Measurements from ENCODE around the gene HELZ. TPM values are rescaled to one million over a fixed set of nuclear protein-coding genes. Genes with fewer than 3 reads are reported as not detected.

The HELZ gene
- polyA plus RNA-seq, 1 of the 3 experiments (the other 2 are of a cell fraction): 4.3 TPM

- Histone ChIP-seq H3K9me2 (no peaks in the 10 kb centered on the region), H3F3A (replicated peaks; ENCODE audit: insufficient read depth) (peaks cover 14% of the 10 kb centered on the region), H2AFZ (ENCODE audit: low read depth) (no peak overlapping the region), H4K20me1 (ENCODE audit: insufficient read depth) (no peaks in the 10 kb centered on the region), H3K4me3 (ENCODE audit: low read depth in 2 of 2, low read length in 1 of 2) (no peak overlapping the region), H3K4me2 (no peak overlapping the region), H3K9ac (no peak overlapping the region), H3K9me3 (no peaks in the 10 kb centered on the region), H3K27me3 (ENCODE audit: insufficient read depth) (no peaks in the 10 kb centered on the region), H3K36me3 (replicated peaks in 1 of 2; ENCODE audit: control insufficient read depth in 1 of 2, insufficient read depth in 2 of 2, low read length in 1 of 2) (peaks cover under 1 to 36% of the 10 kb centered on the region in 2 experiments), H3K4me1 (ENCODE audit: control insufficient read depth in 1 of 2, insufficient read depth in 2 of 2, low read depth in 1 of 2, low read length in 1 of 2) (peaks cover 0 to 2% of the 10 kb centered on the region in 2 experiments; a peak in 2 of 4 replicates), H3K79me2 (ENCODE audit: insufficient read depth) (peaks cover 79% of the 10 kb centered on the region), H3K27ac (ENCODE audit: low read depth in 2 of 2, low read length in 1 of 2) (peak overlapping the region in 1 of 2 experiments; percentile 17; a peak in 1 of 4 replicates)
- ChIA-PET CTCF (interaction anchor here (0.7 to 1.3 kb wide), 2 partner anchors 8 to 215 kb away, joined by 3 to 4 read pairs; no protein-coding TSS in a partner anchor), POLR2A (no interaction called here)
- DNase-seq: no peak
- TF ChIP-seq, protein P1, sequence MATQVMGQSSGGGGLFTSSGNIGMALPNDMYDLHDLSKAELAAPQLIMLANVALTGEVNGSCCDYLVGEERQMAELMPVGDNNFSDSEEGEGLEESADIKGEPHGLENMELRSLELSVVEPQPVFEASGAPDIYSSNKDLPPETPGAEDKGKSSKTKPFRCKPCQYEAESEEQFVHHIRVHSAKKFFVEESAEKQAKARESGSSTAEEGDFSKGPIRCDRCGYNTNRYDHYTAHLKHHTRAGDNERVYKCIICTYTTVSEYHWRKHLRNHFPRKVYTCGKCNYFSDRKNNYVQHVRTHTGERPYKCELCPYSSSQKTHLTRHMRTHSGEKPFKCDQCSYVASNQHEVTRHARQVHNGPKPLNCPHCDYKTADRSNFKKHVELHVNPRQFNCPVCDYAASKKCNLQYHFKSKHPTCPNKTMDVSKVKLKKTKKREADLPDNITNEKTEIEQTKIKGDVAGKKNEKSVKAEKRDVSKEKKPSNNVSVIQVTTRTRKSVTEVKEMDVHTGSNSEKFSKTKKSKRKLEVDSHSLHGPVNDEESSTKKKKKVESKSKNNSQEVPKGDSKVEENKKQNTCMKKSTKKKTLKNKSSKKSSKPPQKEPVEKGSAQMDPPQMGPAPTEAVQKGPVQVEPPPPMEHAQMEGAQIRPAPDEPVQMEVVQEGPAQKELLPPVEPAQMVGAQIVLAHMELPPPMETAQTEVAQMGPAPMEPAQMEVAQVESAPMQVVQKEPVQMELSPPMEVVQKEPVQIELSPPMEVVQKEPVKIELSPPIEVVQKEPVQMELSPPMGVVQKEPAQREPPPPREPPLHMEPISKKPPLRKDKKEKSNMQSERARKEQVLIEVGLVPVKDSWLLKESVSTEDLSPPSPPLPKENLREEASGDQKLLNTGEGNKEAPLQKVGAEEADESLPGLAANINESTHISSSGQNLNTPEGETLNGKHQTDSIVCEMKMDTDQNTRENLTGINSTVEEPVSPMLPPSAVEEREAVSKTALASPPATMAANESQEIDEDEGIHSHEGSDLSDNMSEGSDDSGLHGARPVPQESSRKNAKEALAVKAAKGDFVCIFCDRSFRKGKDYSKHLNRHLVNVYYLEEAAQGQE (IDR thresholded peaks at IDR 0.05; ENCODE audit: low read depth, low read length): no peak
- TF ChIP-seq FOSL2 (IDR thresholded peaks at IDR 0.05; ENCODE audit: borderline replicate concordance, low read depth) (no peak), MEF2A (IDR thresholded peaks at IDR 0.05; ENCODE audit: borderline replicate concordance, low read depth) (no peak), CTCF (IDR thresholded peaks at IDR 0.05) (no peak), RXRA (IDR thresholded peaks at IDR 0.05; ENCODE audit: borderline replicate concordance, low read depth) (no peak), GATA2 (CRISPR knock-in tag; IDR thresholded peaks at IDR 0.05) (no peak), TCF12 (IDR thresholded peaks at IDR 0.05) (no peak), ELF1 (IDR thresholded peaks at IDR 0.05) (no peak)
- WGBS (ENCODE audit: low lambda C conversion rate): 77% methylated on average over 5 of the region's 5 CpGs
Observed at GRCh38 chr17:67229109-67229955, 15.7 kb downstream of the HELZ start.

GRCh38 chr17:67227488-67227887, 17.5 kb downstream of the HELZ start:
- Histone ChIP-seq H3F3A (replicated peaks; ENCODE audit: insufficient read depth) (peaks cover 14% of the 10 kb centered on the region), H2AFZ (ENCODE audit: low read depth) (no peak overlapping the region), H3K79me2 (ENCODE audit: insufficient read depth) (peaks cover 81% of the 10 kb centered on the region), H4K20me1 (ENCODE audit: insufficient read depth) (no peaks in the 10 kb centered on the region), H3K9me2 (no peaks in the 10 kb centered on the region), H3K4me3 (ENCODE audit: low read depth in 2 of 2, low read length in 1 of 2) (no peak overlapping the region), H3K27me3 (ENCODE audit: insufficient read depth) (no peaks in the 10 kb centered on the region), H3K9ac (no peak overlapping the region), H3K4me1 (ENCODE audit: control insufficient read depth in 1 of 2, insufficient read depth in 2 of 2, low read depth in 1 of 2, low read length in 1 of 2) (peaks cover 0 to 2% of the 10 kb centered on the region in 2 experiments; a peak in 2 of 4 replicates), H3K36me3 (replicated peaks in 1 of 2; ENCODE audit: control insufficient read depth in 1 of 2, insufficient read depth in 2 of 2, low read length in 1 of 2) (peaks cover 2 to 32% of the 10 kb centered on the region in 2 experiments), H3K27ac (ENCODE audit: low read depth in 2 of 2, low read length in 1 of 2) (no peak overlapping the region), H3K4me2 (no peak overlapping the region), H3K9me3 (no peaks in the 10 kb centered on the region)
- ChIA-PET POLR2A (no interaction called here), CTCF (interaction anchor here (0.8 kb wide), 2 partner anchors 21 to 27 kb away, joined by 3 read pairs; no protein-coding TSS in a partner anchor)
- DNase-seq: no peak
- TF ChIP-seq EZH2phosphoT487 (IDR thresholded peaks at IDR 0.05; ENCODE audit: borderline replicate concordance, low read depth): no peak
- no peak for TF ChIP-seq RAD21 (IDR thresholded peaks at IDR 0.05; ENCODE audit: low read length)
- TF ChIP-seq, protein P1 (IDR thresholded peaks at IDR 0.05; ENCODE audit: low read depth, low read length): no peak
- no peak for TF ChIP-seq GABPA (IDR thresholded peaks at IDR 0.05; ENCODE audit: low read depth)
- no peak for TF ChIP-seq TCF12 (IDR thresholded peaks at IDR 0.05)
- TF ChIP-seq JUND (IDR thresholded peaks at IDR 0.05): no peak
- no peak for TF ChIP-seq RXRA (IDR thresholded peaks at IDR 0.05; ENCODE audit: borderline replicate concordance, low read depth)
- no peak for TF ChIP-seq GATA2 (CRISPR knock-in tag; IDR thresholded peaks at IDR 0.05)
- TF ChIP-seq MEF2A (IDR thresholded peaks at IDR 0.05; ENCODE audit: borderline replicate concordance, low read depth): no peak
